ENCODE data around the gene MCU.

MCU gene

DNA sequence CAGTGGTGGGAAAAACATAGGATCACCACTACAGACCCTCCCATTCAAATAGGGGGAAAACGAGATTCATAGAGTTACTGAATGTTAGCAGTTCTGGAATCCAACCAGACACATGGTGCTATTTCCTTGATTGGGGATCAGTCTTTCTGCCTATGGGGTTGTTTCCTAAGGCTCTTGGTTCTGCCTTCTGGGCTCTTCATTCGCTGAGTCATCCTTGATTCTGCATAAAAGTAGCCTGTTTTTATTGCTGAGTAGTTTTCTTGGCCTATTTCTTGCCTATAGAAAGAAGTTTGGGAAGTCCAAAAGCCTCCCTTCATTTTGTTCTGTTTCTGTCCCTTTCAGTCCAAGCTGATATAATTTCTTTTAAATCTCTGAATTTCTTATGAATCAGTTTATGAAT is 102.3 kb downstream of the MCU start:
- H3K36me3 ChIP-seq (ENCODE audit: control insufficient read depth in 1 of 2, insufficient read depth in 2 of 2, low read length in 2 of 2), result peaks cover 0 to 3% of the 10 kb centered on the region in 2 donors
- H3K27me3 ChIP-seq (ENCODE audit: control insufficient read depth in 1 of 2, insufficient read depth in 2 of 2, low read length in 2 of 2), result no peaks in the 10 kb centered on the region
- H3K27ac ChIP-seq (ENCODE audit: low read depth, low read length), result no peak overlapping the region
- H3K4me1 ChIP-seq (ENCODE audit: control insufficient read depth in 1 of 2, insufficient read depth in 2 of 2, low read length in 2 of 2), result peaks cover 0 to 4% of the 10 kb centered on the region in 2 donors
- H3K9me3 ChIP-seq (ENCODE audit: control insufficient read depth in 1 of 2, low read length in 2 of 2), result no peaks in the 10 kb centered on the region
- no peak overlapping the region for H3K9ac ChIP-seq (ENCODE audit: low read depth in 1 of 2, low read length in 2 of 2)
- no peak overlapping the region for H3K4me3 ChIP-seq (ENCODE audit: low read depth in 1 of 2, low read length in 2 of 2)

DNA sequence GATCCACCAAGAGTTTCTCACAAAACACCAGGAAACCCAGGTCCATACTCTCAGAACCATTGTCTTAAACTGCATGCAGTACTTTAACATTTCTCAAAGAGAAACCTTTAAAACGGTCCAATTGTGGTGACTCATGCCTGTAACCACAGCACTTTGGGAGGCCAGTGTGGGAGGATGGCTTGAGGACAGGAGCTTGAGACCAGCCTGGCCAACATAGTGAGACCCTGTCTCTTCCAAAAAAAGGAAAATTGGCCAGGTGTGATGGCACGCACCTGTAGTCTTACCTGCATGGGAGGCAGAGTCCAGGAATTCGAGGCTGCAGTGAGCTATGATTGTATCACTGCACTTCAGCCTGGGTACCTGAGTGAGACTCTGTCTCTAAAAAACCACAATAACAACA is 104.1 kb downstream of the MCU start:
- Histone ChIP-seq H3K4me3 (ENCODE audit: low read depth in 1 of 2, low read length in 2 of 2) (no peak overlapping the region), H3K27ac (ENCODE audit: low read depth, low read length) (no peak overlapping the region), H3K36me3 (ENCODE audit: control insufficient read depth in 1 of 2, insufficient read depth in 2 of 2, low read length in 2 of 2) (peaks cover 0 to 3% of the 10 kb centered on the region in 2 donors), H3K9ac (ENCODE audit: low read depth in 1 of 2, low read length in 2 of 2) (no peak overlapping the region), H3K4me1 (ENCODE audit: control insufficient read depth in 1 of 2, insufficient read depth in 2 of 2, low read length in 2 of 2) (peaks cover 3 to 4% of the 10 kb centered on the region in 2 donors), H3K27me3 (ENCODE audit: control insufficient read depth in 1 of 2, insufficient read depth in 2 of 2, low read length in 2 of 2) (no peaks in the 10 kb centered on the region), H3K9me3 (ENCODE audit: control insufficient read depth in 1 of 2, low read length in 2 of 2) (no peaks in the 10 kb centered on the region)

- peaks cover 3 to 4% of the 10 kb centered on the region in 2 donors for H3K4me1 ChIP-seq (ENCODE audit: control insufficient read depth in 1 of 2, insufficient read depth in 2 of 2, low read length in 2 of 2)
- H3K27me3 ChIP-seq (ENCODE audit: control insufficient read depth in 1 of 2, insufficient read depth in 2 of 2, low read length in 2 of 2), result no peaks in the 10 kb centered on the region
- H3K36me3 ChIP-seq (ENCODE audit: control insufficient read depth in 1 of 2, insufficient read depth in 2 of 2, low read length in 2 of 2), result peaks cover 0 to 3% of the 10 kb centered on the region in 2 donors
- H3K4me3 ChIP-seq (ENCODE audit: low read depth in 1 of 2, low read length in 2 of 2), result no peak overlapping the region
- H3K27ac ChIP-seq (ENCODE audit: low read depth, low read length), result no peak overlapping the region
- no peak overlapping the region for H3K9ac ChIP-seq (ENCODE audit: low read depth in 1 of 2, low read length in 2 of 2)
- no peaks in the 10 kb centered on the region for H3K9me3 ChIP-seq (ENCODE audit: control insufficient read depth in 1 of 2, low read length in 2 of 2)
Observed at GRCh38 chr10:72796538-72796937, 104.6 kb downstream of the MCU start.

- Histone ChIP-seq H3K4me3 (ENCODE audit: low read depth in 1 of 2, low read length in 2 of 2) (no peak overlapping the region), H3K9ac (ENCODE audit: low read depth in 1 of 2, low read length in 2 of 2) (no peak overlapping the region), H3K36me3 (ENCODE audit: control insufficient read depth in 1 of 2, insufficient read depth in 2 of 2, low read length in 2 of 2) (peaks cover 0 to 3% of the 10 kb centered on the region in 2 donors), H3K4me1 (ENCODE audit: control insufficient read depth in 1 of 2, insufficient read depth in 2 of 2, low read length in 2 of 2) (peaks cover 0 to 3% of the 10 kb centered on the region in 2 donors), H3K27me3 (ENCODE audit: control insufficient read depth in 1 of 2, insufficient read depth in 2 of 2, low read length in 2 of 2) (no peaks in the 10 kb centered on the region), H3K27ac (ENCODE audit: low read depth, low read length) (no peak overlapping the region), H3K9me3 (ENCODE audit: control insufficient read depth in 1 of 2, low read length in 2 of 2) (no peaks in the 10 kb centered on the region)
Observed at GRCh38 chr10:72800000-72800740, 108.2 kb downstream of the MCU start.

DNA sequence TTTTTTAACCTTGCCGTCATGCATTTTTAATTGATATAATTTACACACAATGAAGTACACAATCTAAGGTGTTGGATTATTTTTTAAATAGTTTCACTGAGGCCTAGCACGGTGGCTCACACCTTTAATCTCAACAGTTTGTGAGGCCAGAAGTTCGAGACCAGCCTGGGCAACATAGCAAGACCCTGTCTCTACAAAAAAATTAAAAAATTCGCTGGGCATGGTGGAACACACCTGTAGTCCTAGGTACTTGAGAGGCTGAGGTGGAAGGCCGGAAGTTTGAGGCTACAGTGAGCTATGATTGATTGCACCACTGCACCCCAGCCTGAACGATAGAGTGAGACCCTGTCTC is 108.8 kb downstream of the MCU start:
- no peak overlapping the region for H3K4me3 ChIP-seq (ENCODE audit: low read depth in 1 of 2, low read length in 2 of 2)
- H3K9ac ChIP-seq (ENCODE audit: low read depth in 1 of 2, low read length in 2 of 2), result no peak overlapping the region
- no peak overlapping the region for H3K27ac ChIP-seq (ENCODE audit: low read depth, low read length)
- H3K36me3 ChIP-seq (ENCODE audit: control insufficient read depth in 1 of 2, insufficient read depth in 2 of 2, low read length in 2 of 2), result peaks cover 0 to 3% of the 10 kb centered on the region in 2 donors
- H3K27me3 ChIP-seq (ENCODE audit: control insufficient read depth in 1 of 2, insufficient read depth in 2 of 2, low read length in 2 of 2), result no peaks in the 10 kb centered on the region
- no peaks in the 10 kb centered on the region for H3K9me3 ChIP-seq (ENCODE audit: control insufficient read depth in 1 of 2, low read length in 2 of 2)
- H3K4me1 ChIP-seq (ENCODE audit: control insufficient read depth in 1 of 2, insufficient read depth in 2 of 2, low read length in 2 of 2), result peaks cover 0 to 3% of the 10 kb centered on the region in 2 donors

DNA sequence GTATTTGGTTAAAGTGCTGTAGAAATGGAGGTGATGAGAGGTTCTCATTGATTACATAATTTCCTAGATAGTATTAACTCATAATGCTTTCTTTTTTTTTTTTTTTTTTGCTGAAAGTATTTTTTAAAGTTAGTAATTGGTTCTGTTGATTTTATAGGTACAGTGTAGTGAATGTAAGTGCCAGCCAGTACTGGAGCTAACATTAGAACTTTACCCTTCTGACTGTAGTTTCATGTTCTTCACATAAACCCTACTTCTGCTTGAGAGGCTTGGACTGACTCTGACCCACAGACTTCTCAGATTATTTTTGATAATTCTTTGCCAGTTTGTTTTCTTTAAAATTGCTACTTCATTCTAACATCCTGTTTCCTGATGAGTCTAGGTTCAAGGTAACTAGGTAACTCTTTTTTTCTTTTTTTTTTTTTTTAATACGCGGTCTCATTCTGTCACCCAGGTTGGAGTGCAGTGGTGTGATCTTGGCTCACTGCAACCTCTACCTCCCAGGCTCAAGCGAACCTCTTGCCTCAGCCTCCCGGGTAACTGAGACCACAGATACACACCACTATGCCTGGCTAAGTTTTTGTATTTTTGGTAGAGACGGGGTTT is 109.4 kb downstream of the MCU start:
- H3K9me3 ChIP-seq (ENCODE audit: control insufficient read depth in 1 of 2, low read length in 2 of 2), result no peaks in the 10 kb centered on the region
- no peaks in the 10 kb centered on the region for H3K27me3 ChIP-seq (ENCODE audit: control insufficient read depth in 1 of 2, insufficient read depth in 2 of 2, low read length in 2 of 2)
- peaks cover 0 to 3% of the 10 kb centered on the region in 2 donors for H3K4me1 ChIP-seq (ENCODE audit: control insufficient read depth in 1 of 2, insufficient read depth in 2 of 2, low read length in 2 of 2)
- no peaks in the 10 kb centered on the region for H3K36me3 ChIP-seq (ENCODE audit: control insufficient read depth in 1 of 2, insufficient read depth in 2 of 2, low read length in 2 of 2)
- no peak overlapping the region for H3K9ac ChIP-seq (ENCODE audit: low read depth in 1 of 2, low read length in 2 of 2)
- no peak overlapping the region for H3K4me3 ChIP-seq (ENCODE audit: low read depth in 1 of 2, low read length in 2 of 2)
- H3K27ac ChIP-seq (ENCODE audit: low read depth, low read length), result no peak overlapping the region

- H3K9me3 ChIP-seq (ENCODE audit: control insufficient read depth in 1 of 2, low read length in 2 of 2), result no peaks in the 10 kb centered on the region
- peaks cover 0 to 3% of the 10 kb centered on the region in 2 donors for H3K4me1 ChIP-seq (ENCODE audit: control insufficient read depth in 1 of 2, insufficient read depth in 2 of 2, low read length in 2 of 2)
- no peak overlapping the region for H3K27ac ChIP-seq (ENCODE audit: low read depth, low read length)
- H3K9ac ChIP-seq (ENCODE audit: low read depth in 1 of 2, low read length in 2 of 2), result no peak overlapping the region
- H3K36me3 ChIP-seq (ENCODE audit: control insufficient read depth in 1 of 2, insufficient read depth in 2 of 2, low read length in 2 of 2), result no peaks in the 10 kb centered on the region
- H3K4me3 ChIP-seq (ENCODE audit: low read depth in 1 of 2, low read length in 2 of 2), result no peak overlapping the region
- no peaks in the 10 kb centered on the region for H3K27me3 ChIP-seq (ENCODE audit: control insufficient read depth in 1 of 2, insufficient read depth in 2 of 2, low read length in 2 of 2)
Observed at GRCh38 chr10:72802332-72802731, 110.4 kb downstream of the MCU start.

DNA sequence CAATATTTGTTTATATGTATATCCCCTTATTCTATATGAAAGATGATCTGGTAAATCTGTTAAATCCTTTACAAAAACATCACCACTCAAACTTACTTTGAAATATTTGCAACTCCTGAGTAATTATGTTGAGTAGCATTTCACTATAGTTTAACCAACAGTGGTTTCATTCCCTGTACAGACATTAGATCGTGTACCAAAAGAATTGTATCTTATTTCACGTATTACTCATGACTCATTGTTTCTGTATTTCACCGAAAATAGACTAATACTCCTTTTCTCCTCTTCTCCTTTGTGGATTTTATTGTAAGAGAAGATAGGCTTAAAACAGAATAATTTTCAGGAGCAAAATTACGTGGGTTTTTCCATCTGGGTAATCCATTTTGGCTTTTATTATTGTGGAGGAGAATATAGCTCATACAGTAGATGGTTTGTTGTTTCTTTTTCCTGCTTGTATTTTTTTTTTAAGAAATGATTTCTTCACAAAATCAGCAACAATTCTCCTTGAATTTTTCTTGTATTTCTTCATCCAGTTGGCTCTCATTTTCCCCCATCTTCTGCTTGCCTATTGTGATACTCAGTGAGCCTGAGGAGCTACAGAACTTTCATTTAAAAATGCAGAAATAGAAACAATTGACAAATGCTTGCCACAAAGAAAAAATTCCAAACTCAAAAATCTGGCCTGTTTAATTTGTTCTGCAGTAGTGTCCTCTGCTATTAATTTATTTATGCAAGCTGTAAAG is 111.0 kb downstream of the MCU start:
- Histone ChIP-seq H3K4me1 (ENCODE audit: control insufficient read depth in 1 of 2, insufficient read depth in 2 of 2, low read length in 2 of 2) (peaks cover 0 to 3% of the 10 kb centered on the region in 2 donors), H3K27ac (ENCODE audit: low read depth, low read length) (no peak overlapping the region), H3K4me3 (ENCODE audit: low read depth in 1 of 2, low read length in 2 of 2) (no peak overlapping the region), H3K27me3 (ENCODE audit: control insufficient read depth in 1 of 2, insufficient read depth in 2 of 2, low read length in 2 of 2) (no peaks in the 10 kb centered on the region), H3K9me3 (ENCODE audit: control insufficient read depth in 1 of 2, low read length in 2 of 2) (no peaks in the 10 kb centered on the region), H3K36me3 (ENCODE audit: control insufficient read depth in 1 of 2, insufficient read depth in 2 of 2, low read length in 2 of 2) (no peaks in the 10 kb centered on the region), H3K9ac (ENCODE audit: low read depth in 1 of 2, low read length in 2 of 2) (no peak overlapping the region)

- no peak overlapping the region for H3K9ac ChIP-seq (ENCODE audit: low read depth in 1 of 2, low read length in 2 of 2)
- H3K27ac ChIP-seq (ENCODE audit: low read depth, low read length), result no peak overlapping the region
- no peaks in the 10 kb centered on the region for H3K36me3 ChIP-seq (ENCODE audit: control insufficient read depth in 1 of 2, insufficient read depth in 2 of 2, low read length in 2 of 2)
- no peaks in the 10 kb centered on the region for H3K9me3 ChIP-seq (ENCODE audit: control insufficient read depth in 1 of 2, low read length in 2 of 2)
- no peaks in the 10 kb centered on the region for H3K4me1 ChIP-seq (ENCODE audit: control insufficient read depth in 1 of 2, insufficient read depth in 2 of 2, low read length in 2 of 2)
- no peak overlapping the region for H3K4me3 ChIP-seq (ENCODE audit: low read depth in 1 of 2, low read length in 2 of 2)
- no peaks in the 10 kb centered on the region for H3K27me3 ChIP-seq (ENCODE audit: control insufficient read depth in 1 of 2, insufficient read depth in 2 of 2, low read length in 2 of 2)
Observed at GRCh38 chr10:72808001-72808400, 116.1 kb downstream of the MCU start.

GRCh38 chr10:72809006-72809405 is 117.1 kb downstream of the MCU start:
- Histone ChIP-seq H3K4me3 (ENCODE audit: low read depth in 1 of 2, low read length in 2 of 2) (no peak overlapping the region), H3K4me1 (ENCODE audit: control insufficient read depth in 1 of 2, insufficient read depth in 2 of 2, low read length in 2 of 2) (no peaks in the 10 kb centered on the region), H3K9me3 (ENCODE audit: control insufficient read depth in 1 of 2, low read length in 2 of 2) (no peaks in the 10 kb centered on the region), H3K27me3 (ENCODE audit: control insufficient read depth in 1 of 2, insufficient read depth in 2 of 2, low read length in 2 of 2) (no peaks in the 10 kb centered on the region), H3K27ac (ENCODE audit: low read depth, low read length) (no peak overlapping the region), H3K9ac (ENCODE audit: low read depth in 1 of 2, low read length in 2 of 2) (no peak overlapping the region), H3K36me3 (ENCODE audit: control insufficient read depth in 1 of 2, insufficient read depth in 2 of 2, low read length in 2 of 2) (no peaks in the 10 kb centered on the region)

Data from duodenal mucosa (tissue), 2 donors.